GM12891 (cell line): ENCODE data around the gene IGF2.

Experiments
- POLR2A ChIP-seq: IDR thresholded peaks from 2 replicates; pipeline ENCODE4 v1.6.1; 2011; ENCODE audit warnings: low read depth, low read length, control low read depth
- TAF1 ChIP-seq: IDR thresholded peaks from 2 replicates; pipeline ENCODE4 v1.6.1; 2011; ENCODE audit warnings: low read depth, low read length, control low read depth

- TF ChIP-seq TAF1 (no peak), POLR2A (no peak)
Measured at GRCh38 chr11:2188745-2189144, 49.6 kb upstream of the IGF2 start.
